Endodermal cell (in vitro differentiated cells): ENCODE results near the gene GRAMD2B. TPM values are rescaled to one million over a fixed set of nuclear protein-coding genes. Genes with fewer than 3 reads are reported as not detected.

ENCODE experiments used
- DNase-seq: peaks from one replicate; pipeline ENCODE4 v3.0.0-alpha.2; 2017
- H3K27ac ChIP-seq: 2 replicates; pipeline ENCODE4 v1.5.1; 2013; ENCODE audit warnings: mild to moderate bottlenecking, low read depth, low read length, moderate library complexity
- H3K27me3 ChIP-seq: 2 replicates; pipeline ENCODE4 v1.6.1; 2013; ENCODE audit warnings: mild to moderate bottlenecking, low read length, moderate library complexity; ENCODE audit not compliant: insufficient read depth, control insufficient read depth, poor library complexity, severe bottlenecking
- H3K36me3 ChIP-seq: 2 replicates; pipeline ENCODE4 v1.7.0; 2013; ENCODE audit warnings: mild to moderate bottlenecking, low read length, moderate library complexity; ENCODE audit not compliant: control insufficient read depth, insufficient read depth
- H3K4me1 ChIP-seq: one replicate; pipeline ENCODE4 v1.7.0; 2013; ENCODE audit warnings: low read length; ENCODE audit not compliant: control insufficient read depth, insufficient read depth
- H3K4me3 ChIP-seq: 2 replicates; pipeline ENCODE4 v1.5.1; 2013; ENCODE audit warnings: mild to moderate bottlenecking, low read length, moderate library complexity
- H3K9ac ChIP-seq: 2 replicates; pipeline ENCODE4 v1.6.1; 2013; ENCODE audit warnings: mild to moderate bottlenecking, low read length, moderate library complexity; ENCODE audit not compliant: poor library complexity, severe bottlenecking; ENCODE audit errors: extremely low read depth
- H3K9me3 ChIP-seq: 2 replicates; pipeline ENCODE4 v1.6.1; 2013; ENCODE audit warnings: mild to moderate bottlenecking, low read length, moderate library complexity; ENCODE audit not compliant: control insufficient read depth
- H3K27ac Mint-ChIP-seq: 2 replicates; pipeline ENCODE4 v1.8.0; 2020; ENCODE audit warnings: mixed read lengths
- H3K27me3 Mint-ChIP-seq: 2 replicates; pipeline ENCODE4 v1.8.0; 2021; ENCODE audit warnings: mild to moderate bottlenecking, mixed read lengths; ENCODE audit not compliant: insufficient read depth
- H3K36me3 Mint-ChIP-seq: 2 replicates; pipeline ENCODE4 v1.8.0; 2020; ENCODE audit warnings: low read depth, mixed read lengths
- H3K4me1 Mint-ChIP-seq: 2 replicates; pipeline ENCODE4 v1.8.0; 2020; ENCODE audit warnings: mixed read lengths
- H3K4me3 Mint-ChIP-seq: 2 replicates; pipeline ENCODE4 v1.8.0; 2020; ENCODE audit warnings: mild to moderate bottlenecking, moderate library complexity, mixed read lengths
- H3K9me3 Mint-ChIP-seq: 2 replicates; pipeline ENCODE4 v1.8.0; 2020; ENCODE audit warnings: mild to moderate bottlenecking, mixed read lengths
- WGBS, 2 experiments: methylation state at CpG; one replicate each; pipeline versions ENCODE4 v1.1.5 to v1.1.7; 2013; ENCODE audit warnings: missing lambda C conversion rate in 2 of 2, mixed read lengths in 1 of 2; ENCODE audit not compliant: insufficient coverage in 1 of 2, insufficient read length in 1 of 2; 5-methylcytosine and 5-hydroxymethylcytosine counted together
- total RNA-seq, 2 donors: library from RNA; stranded (reverse); fragmentation: NEBNext Ultra II Directional in 1 of 2; extraction: Animal tissue kit (Norgen Biotek cat#: 25700) in 1 of 2; gene quantifications; 2 replicates in 1 of 2; 3 replicates in 1 of 2; pipeline ENCODE4 v1.2.1, GENCODE V29; 2021
- TF ChIP-seq, protein P1 (sequence below): fragments of 200-600 bp; sonication (generic); conservative IDR thresholded peaks from 2 replicates; pipeline ENCODE4 v1.5.0; 2021; ENCODE audit warnings: antibody characterized with exemption, mild to moderate bottlenecking

The GRAMD2B gene
- total RNA-seq, 2 donors from 2014 or later, result 8.4 to 11.1 TPM

DNA sequence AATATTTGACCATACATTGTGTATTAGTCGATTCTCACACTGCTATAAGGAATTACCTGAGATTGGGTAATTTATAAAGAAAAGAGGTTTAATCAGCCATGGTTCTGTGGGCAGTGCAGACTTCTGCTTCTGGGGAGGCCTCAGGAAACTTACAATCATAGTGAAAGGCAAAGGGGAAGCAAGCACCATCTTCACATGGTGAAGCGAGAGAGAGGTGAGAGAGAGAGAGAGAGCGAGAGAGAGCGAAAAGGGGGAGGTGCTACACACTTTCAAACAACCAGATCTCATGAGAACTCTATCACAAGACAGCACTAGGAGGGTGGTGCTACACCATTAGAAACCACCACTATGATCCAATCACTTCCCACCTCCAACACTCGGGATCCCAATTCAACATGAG lies 4.1 kb upstream of the GRAMD2B start:
- Histone ChIP-seq H3K4me1 (no peaks in the 10 kb centered on the region), H3K36me3 (no peaks in the 10 kb centered on the region), H3K9ac (no peak overlapping the region), H3K9me3 (no peaks in the 10 kb centered on the region), H3K4me3 (no peak overlapping the region), H3K27ac (no peak overlapping the region), H3K27me3 (no peaks in the 10 kb centered on the region)
- Mint-ChIP-seq H3K27me3 (no peaks in the 10 kb centered on the region), H3K36me3 (no peaks in the 10 kb centered on the region), H3K4me1 (peaks cover 8% of the 10 kb centered on the region), H3K4me3 (no peak overlapping the region), H3K27ac (no peak overlapping the region), H3K9me3 (no peaks in the 10 kb centered on the region)
- DNase-seq, result no peak
- WGBS, 2 experiments, result 94 to 100% methylated on average over 2 to 5 of the region's 5 CpGs
- TF ChIP-seq, protein P1, sequence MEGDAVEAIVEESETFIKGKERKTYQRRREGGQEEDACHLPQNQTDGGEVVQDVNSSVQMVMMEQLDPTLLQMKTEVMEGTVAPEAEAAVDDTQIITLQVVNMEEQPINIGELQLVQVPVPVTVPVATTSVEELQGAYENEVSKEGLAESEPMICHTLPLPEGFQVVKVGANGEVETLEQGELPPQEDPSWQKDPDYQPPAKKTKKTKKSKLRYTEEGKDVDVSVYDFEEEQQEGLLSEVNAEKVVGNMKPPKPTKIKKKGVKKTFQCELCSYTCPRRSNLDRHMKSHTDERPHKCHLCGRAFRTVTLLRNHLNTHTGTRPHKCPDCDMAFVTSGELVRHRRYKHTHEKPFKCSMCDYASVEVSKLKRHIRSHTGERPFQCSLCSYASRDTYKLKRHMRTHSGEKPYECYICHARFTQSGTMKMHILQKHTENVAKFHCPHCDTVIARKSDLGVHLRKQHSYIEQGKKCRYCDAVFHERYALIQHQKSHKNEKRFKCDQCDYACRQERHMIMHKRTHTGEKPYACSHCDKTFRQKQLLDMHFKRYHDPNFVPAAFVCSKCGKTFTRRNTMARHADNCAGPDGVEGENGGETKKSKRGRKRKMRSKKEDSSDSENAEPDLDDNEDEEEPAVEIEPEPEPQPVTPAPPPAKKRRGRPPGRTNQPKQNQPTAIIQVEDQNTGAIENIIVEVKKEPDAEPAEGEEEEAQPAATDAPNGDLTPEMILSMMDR, result no peak

DNA sequence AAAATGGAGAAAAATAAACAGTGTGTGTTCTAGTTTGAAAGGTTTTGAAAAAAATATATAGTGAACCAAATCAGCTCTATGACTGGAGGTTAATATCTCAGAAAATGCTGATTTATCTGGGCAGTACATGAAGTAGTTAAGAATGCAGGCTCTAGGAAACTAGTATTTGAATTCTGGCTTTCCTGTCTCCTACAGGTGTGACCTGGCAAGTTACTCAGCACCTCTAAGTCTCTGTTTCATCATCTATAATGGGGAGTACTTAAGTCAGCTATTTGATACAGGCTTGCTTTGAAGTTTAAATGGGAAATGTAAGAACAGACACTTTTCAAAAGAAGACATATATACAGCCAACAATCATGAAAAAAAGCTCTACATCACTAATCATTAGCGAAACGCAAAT lies 5.2 kb downstream of the GRAMD2B start:
- Histone ChIP-seq H3K9ac (no peak overlapping the region), H3K4me3 (no peak overlapping the region), H3K4me1 (no peaks in the 10 kb centered on the region), H3K9me3 (no peaks in the 10 kb centered on the region), H3K36me3 (no peaks in the 10 kb centered on the region), H3K27ac (no peak overlapping the region), H3K27me3 (no peaks in the 10 kb centered on the region)
- no peak for DNase-seq
- Mint-ChIP-seq H3K9me3 (no peaks in the 10 kb centered on the region), H3K4me3 (no peak overlapping the region), H3K27ac (no peak overlapping the region), H3K36me3 (no peaks in the 10 kb centered on the region), H3K27me3 (no peaks in the 10 kb centered on the region), H3K4me1 (peaks cover 12% of the 10 kb centered on the region)
- 17 to 50% methylated on average over 2 of the region's 2 CpGs for WGBS, 2 experiments
- TF ChIP-seq, protein P1, result no peak

DNA sequence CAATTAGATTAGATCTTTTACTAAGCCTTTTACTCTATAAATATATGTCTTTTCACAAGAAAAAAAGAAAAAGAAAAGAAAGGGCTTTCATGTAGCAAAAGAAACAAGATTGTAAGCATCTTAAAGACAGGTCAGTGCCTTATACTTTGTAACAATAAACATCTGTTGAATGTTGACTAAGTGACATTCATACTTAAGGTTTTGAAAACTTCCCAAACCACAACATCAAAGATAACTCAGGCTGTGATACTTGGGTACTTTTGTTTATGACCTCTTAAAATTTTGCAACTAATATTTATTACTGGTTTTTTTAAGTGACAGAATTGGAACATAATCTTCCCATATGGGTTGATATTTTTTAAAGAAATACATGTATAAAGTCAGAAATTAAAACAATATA lies 7.4 kb downstream of the GRAMD2B start:
- Mint-ChIP-seq H3K4me3 (no peak overlapping the region), H3K4me1 (no peaks in the 10 kb centered on the region), H3K9me3 (no peaks in the 10 kb centered on the region), H3K27ac (no peak overlapping the region), H3K27me3 (no peaks in the 10 kb centered on the region), H3K36me3 (no peaks in the 10 kb centered on the region)
- H3K4me1 ChIP-seq, result no peaks in the 10 kb centered on the region
- no peak overlapping the region for H3K27ac ChIP-seq
- no peak overlapping the region for H3K4me3 ChIP-seq
- H3K36me3 ChIP-seq, result no peaks in the 10 kb centered on the region
- H3K9ac ChIP-seq, result no peak overlapping the region
- H3K27me3 ChIP-seq, result no peaks in the 10 kb centered on the region
- no peaks in the 10 kb centered on the region for H3K9me3 ChIP-seq
- TF ChIP-seq, protein P1, result no peak
- no peak for DNase-seq
